ENCODE measurements around the gene AGBL4. TPM values are rescaled to one million over a fixed set of nuclear protein-coding genes. Genes with fewer than 3 reads are reported as not detected.

The AGBL4 gene
- total RNA-seq, 1 donor from 2014 or later = 0.39 TPM

DNA sequence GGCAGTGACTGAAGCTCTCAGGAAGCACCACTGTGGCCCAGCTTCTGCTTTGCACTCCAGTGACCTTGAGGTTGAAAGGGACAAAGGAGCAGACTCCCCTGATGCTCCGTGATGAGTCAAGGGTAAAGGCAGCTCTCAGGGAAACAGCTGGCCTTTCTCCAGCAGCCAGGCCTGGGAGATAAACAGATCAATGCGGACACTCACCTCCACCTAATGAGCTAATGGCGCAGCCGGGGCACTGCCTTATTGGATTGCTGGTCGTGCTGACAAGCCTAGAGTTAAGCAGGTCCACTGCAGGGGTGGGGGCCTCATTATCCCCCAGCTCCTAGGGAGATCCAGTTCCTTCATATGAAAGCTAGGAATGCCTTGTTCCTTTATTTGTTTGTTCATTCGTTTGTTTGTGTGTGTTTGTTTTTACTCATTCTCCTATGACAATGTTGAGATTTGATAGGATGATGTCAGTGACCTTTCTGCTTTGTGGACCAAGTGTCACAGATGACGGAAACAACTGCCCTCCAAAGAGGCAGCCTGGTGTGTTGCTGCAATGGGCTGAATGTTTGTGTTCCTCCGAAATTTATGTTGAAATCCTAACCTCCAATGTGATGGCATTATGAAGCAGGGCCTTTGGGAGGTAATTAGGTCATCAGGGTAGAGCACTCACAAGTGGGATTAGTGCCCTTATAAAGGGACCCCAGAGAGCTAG lies 1105.7 kb downstream of the AGBL4 start:
- Mint-ChIP-seq H3K4me3 (no peak overlapping the region), H3K9me3 (no peaks in the 10 kb centered on the region), H3K27me3 (no peaks in the 10 kb centered on the region), H3K27ac (peak overlapping the region; percentile 25), H3K4me1 (ENCODE audit: unreplicated experiment) (no peaks in the 10 kb centered on the region), H3K36me3 (no peaks in the 10 kb centered on the region)
- TF ChIP-seq, protein P1, sequence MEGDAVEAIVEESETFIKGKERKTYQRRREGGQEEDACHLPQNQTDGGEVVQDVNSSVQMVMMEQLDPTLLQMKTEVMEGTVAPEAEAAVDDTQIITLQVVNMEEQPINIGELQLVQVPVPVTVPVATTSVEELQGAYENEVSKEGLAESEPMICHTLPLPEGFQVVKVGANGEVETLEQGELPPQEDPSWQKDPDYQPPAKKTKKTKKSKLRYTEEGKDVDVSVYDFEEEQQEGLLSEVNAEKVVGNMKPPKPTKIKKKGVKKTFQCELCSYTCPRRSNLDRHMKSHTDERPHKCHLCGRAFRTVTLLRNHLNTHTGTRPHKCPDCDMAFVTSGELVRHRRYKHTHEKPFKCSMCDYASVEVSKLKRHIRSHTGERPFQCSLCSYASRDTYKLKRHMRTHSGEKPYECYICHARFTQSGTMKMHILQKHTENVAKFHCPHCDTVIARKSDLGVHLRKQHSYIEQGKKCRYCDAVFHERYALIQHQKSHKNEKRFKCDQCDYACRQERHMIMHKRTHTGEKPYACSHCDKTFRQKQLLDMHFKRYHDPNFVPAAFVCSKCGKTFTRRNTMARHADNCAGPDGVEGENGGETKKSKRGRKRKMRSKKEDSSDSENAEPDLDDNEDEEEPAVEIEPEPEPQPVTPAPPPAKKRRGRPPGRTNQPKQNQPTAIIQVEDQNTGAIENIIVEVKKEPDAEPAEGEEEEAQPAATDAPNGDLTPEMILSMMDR (conservative IDR thresholded peaks at IDR 0.05) = no peak
- DNase-seq (ENCODE audit: extremely low spot score, unreplicated experiment) = no peak

DNA sequence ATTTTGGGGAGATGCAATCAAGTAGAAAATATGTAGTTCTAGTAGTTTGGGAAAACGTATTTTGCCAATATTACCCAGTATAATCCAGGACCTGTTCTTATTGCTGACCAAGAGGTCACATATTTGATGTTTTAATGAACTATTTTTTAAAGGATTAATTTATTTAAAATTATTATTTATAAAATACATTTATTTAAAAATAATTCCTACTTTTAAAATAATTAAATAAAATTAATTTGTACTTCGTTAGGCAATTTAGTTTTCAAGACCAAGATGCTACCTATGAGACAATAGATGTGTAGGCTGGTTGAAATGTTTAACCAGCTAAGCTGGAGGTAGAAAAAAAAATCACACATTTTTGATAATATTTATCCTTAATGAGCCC lies 1106.7 kb downstream of the AGBL4 start:
- Mint-ChIP-seq H3K36me3 (no peaks in the 10 kb centered on the region), H3K9me3 (no peaks in the 10 kb centered on the region), H3K27me3 (no peaks in the 10 kb centered on the region), H3K4me1 (ENCODE audit: unreplicated experiment) (no peaks in the 10 kb centered on the region), H3K4me3 (no peak overlapping the region), H3K27ac (no peak overlapping the region)
- TF ChIP-seq, protein P1 (conservative IDR thresholded peaks at IDR 0.05) = no peak
- DNase-seq (ENCODE audit: extremely low spot score, unreplicated experiment) = no peak

DNA sequence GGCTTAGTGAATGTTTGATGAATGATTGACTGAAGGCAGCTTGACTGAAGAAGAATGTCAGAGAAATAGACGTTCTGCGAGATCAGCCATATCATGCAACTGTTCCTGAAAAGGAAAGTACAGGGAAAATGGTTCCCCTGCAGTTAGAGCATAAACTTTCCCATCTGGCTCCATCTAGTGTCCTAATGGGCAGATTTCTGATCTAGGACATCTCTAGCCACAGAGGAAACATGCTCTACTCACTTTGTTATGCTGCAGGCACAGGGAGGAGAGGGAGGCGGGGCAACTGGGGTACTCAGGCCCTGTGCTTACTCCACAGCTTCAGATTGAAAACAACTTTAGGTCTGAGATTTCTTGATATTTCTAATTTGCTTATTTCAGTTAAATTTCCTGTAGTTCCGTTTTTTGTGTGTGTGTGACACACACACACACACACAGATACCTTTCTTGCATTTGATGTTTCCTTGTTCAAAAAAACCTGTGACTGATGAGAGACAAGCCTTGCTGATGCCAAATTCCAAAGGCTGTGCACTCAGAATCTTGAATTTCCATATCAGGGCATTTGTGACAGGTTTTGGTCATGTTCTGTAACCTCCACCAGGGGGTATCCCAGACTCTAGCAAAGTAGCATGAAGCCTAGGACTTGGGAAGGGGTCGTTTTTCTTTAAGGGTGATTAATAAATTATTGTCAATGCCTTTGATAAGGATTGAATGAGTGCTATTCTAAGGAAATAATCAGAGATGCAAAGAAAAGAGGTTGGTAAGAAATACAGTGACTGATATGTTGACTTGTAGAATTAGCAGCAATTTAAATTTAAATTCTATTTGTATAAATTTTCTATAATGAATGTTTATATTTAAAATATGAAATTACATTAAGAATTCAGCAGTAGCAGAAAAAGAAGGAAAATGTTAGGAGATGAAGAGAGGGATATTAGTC lies 1107.4 kb downstream of the AGBL4 start:
- TF ChIP-seq, protein P1 (conservative IDR thresholded peaks at IDR 0.05) = peak; percentile 73
- Mint-ChIP-seq H3K27ac (peak overlapping the region; percentile 20), H3K36me3 (no peaks in the 10 kb centered on the region), H3K4me3 (no peak overlapping the region), H3K27me3 (no peaks in the 10 kb centered on the region), H3K4me1 (ENCODE audit: unreplicated experiment) (no peaks in the 10 kb centered on the region), H3K9me3 (no peaks in the 10 kb centered on the region)
- DNase-seq (ENCODE audit: extremely low spot score, unreplicated experiment) = no peak

DNA sequence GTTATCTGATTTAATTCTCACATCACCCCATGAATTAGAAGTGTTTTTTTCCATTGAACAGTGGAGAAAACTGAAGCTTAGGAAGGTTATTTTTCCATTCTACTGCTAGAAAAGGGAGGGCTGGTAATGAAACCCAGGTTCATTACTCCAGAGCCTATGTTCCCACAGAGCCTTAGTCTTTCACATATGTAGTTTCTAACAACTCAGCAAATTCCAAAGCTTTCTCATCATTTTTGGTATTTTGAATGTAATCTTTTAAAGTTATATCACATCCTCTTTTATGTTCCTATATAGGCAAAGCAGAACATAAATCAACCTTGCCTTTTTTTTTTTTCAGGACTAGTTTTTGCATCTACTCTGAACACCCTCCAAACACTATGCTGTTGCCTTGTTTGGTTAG lies 1115.1 kb downstream of the AGBL4 start:
- Mint-ChIP-seq H3K4me3 (no peak overlapping the region), H3K27ac (no peak overlapping the region), H3K4me1 (ENCODE audit: unreplicated experiment) (peaks cover 4% of the 10 kb centered on the region), H3K36me3 (no peaks in the 10 kb centered on the region), H3K9me3 (no peaks in the 10 kb centered on the region), H3K27me3 (peaks cover 1% of the 10 kb centered on the region)
- no peak for DNase-seq (ENCODE audit: extremely low spot score, unreplicated experiment)
- TF ChIP-seq, protein P1 (conservative IDR thresholded peaks at IDR 0.05) = no peak

DNA sequence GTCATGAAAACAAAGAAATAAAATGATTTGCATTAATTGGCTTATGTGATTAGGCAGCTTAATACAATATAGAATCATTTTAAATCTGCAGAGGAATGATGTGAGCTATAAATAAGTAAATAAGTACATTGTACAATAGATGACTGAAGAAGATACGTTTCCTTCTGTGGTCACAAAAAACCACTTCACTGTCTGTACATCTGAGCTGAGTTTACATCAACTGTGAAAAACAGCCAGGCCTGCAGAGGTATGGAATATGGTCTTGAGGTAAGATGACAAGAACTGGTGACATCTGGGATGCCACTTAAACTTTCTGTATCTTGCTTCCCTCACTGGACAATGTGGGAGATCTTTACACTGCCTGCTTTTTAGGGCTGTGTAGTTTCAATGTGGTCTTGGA lies 1117.0 kb downstream of the AGBL4 start:
- peaks cover 7% of the 10 kb centered on the region for H3K27me3 Mint-ChIP-seq
- H3K9me3 Mint-ChIP-seq = no peaks in the 10 kb centered on the region
- H3K36me3 Mint-ChIP-seq = no peaks in the 10 kb centered on the region
- no peak for DNase-seq (ENCODE audit: extremely low spot score, unreplicated experiment)
- TF ChIP-seq, protein P1 (conservative IDR thresholded peaks at IDR 0.05) = no peak
- H3K4me1 Mint-ChIP-seq (ENCODE audit: unreplicated experiment) = peaks cover 4% of the 10 kb centered on the region
- no peak overlapping the region for H3K27ac Mint-ChIP-seq
- H3K4me3 Mint-ChIP-seq = no peak overlapping the region
